IPS-NIHi11 (cell line): ENCODE results near the gene CKS1B.
A peak's percentile ranks its signal among the peaks of the same experiment; 100 is the strongest.

Experiments used
- DNase-seq: peaks from one replicate; pipeline ENCODE4 v3.0.0; 2012; ENCODE audit warnings: mixed read lengths, low spot score

CKS1B gene

DNA sequence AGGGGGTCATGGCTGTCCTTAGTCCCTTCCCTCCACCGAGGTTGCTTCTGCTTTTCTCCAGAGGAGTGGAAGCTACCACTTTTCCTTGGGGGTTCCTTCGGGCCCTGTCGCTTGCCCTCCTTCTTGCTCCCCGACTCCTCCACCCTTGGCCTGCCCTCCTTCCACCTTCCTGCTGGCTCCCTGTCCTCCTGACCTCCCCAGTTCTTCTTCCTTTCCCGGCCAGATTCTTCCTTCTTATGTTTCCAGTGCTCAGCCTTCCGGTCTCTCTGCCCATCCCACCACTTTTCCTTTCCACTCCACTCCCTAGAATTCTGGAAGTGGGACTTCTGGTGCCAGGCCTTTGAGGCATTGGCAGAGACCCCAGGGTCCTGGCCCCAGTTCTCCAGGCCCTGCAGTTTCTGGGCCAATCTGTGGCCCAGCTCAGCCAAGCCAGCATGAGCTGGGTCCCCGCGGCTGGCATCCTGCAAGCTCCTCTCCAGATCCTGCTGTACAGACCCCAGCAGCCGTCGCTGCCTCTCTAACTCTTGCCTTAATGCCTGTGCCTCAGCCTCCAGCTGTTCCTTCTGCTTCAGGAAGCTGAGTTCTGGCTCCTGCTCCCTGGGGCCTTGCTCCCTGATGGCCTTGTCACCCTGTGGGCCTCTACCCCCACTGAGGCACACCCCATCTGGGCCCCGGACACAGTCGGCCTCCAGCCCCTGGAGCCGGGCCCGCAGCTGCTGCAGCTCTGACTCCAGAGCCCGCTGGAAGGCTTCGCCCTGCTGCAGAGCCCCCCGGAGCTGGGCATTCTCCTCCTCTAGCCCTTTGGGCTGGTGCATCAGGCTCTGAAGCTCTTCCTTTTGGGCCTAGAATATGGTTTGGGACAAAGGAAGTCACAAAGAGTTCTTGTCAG, 28.3 kb upstream of the CKS1B start:
- DNase-seq = no peak

DNA sequence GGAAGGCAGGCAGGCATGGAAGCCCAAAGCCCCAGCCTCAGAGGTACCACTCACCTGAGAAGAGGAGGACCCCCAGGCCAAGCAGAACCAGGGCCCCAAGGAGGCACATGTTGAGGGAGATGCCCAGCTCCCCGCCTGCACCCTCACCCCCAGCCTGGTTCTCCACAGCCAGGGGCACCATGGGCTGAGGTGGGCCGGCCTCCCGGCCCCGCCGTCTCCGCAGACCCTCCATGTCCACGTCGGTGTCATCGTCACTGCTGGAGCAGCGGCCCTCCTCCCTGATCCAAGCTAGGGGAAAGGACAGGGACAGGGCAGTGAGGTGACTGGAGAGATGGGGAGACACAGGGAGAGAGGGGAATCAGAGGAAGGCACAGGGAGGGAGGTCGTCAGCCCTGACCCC, 26.4 kb upstream of the CKS1B start:
- DNase-seq = no peak

DNA sequence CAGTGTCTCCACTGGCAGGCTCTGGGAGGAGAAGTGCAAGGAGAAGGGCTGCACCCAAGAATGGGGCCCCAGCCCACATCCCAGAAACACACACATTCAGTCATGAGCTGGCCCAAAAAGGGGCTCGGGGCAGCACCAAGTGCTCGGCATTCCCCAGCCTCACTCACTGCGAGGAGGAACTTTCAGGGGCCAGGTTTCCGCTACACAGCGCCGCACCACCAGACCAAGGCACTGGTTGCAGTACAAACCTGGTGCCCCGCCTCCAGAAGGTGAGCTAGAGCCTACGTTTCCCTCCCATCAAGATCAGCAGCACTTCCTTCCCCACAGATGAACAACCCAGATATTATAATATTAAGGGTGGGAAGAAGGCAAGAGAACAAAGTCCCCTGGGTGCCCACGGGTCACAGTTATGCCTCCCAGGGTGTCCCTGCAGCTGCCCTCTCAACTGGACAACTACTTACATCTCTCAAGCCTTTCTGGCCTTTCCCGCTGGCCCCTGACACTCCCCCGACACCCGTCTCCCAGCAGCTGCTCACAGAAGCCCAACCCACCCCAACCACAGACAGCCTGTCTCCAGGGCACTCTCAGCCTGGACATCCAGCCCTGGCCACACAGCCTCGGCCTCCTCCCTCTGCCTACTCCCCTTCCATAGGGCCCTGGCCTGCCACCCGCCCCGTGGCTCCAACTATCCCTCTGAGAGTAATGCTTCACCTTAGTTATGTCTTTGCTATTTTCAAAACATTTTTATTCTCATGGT, 22.4 kb upstream of the CKS1B start:
- no peak for DNase-seq

DNA sequence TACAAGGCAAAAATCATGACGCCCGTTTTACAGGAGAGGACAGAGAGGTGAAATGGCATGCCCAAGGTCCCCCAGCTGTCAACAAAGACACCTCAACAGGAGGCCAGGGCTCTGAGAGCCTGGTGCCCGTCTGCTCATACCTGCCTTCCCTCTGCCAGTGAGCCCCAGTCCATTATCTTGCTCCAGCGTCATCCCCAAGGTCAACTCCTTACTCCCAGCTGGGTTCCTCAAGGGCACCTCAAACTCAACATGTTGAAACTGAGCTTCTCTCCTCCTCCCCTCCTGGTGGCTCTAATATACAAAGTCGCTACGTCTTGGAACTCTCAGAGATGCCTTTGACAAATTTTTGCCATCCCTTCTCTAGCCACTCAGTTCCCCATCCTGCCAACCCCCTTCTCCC, 21.8 kb upstream of the CKS1B start:
- DNase-seq = no peak

DNA sequence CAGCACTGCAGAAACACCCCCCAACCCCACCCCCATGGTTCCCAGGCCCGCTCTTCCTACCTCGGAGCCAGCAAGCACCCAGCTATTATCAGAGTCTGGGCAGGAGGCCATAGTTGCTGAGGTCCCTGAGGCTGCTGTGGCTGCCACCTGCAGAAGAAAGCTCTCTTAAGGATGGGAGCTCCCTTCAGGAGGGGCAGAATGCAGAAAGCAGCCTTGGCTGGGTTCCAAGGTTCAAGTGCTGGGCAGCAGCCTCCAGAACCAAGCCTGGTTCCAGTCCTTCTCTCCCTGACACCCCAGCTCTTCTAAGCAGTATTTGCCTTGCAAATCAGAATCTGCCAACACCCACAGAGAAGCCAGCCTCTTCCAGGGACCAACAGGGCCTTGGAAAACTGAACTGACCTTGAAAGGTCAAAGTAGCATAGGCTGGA, 20.9 kb upstream of the CKS1B start:
- no peak for DNase-seq

DNA sequence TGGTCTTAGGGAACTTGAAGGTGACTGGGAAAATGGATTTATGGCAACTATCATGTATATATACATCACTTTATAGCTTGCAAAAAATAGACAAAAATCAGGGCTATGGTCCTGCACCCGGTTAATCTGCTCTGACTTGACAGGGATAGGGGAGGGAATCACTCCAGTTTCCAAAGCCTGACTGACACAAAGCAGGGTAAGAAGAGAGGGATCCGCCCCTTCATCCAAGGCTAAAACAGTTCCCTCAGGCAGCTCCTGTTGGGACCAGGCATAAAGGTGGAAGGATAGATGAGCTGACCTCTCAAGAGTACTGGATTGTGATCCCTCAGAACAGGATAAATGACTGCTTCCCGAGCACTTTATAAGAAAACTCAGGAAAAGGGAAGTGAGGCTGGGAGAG, 19.9 kb upstream of the CKS1B start:
- DNase-seq = no peak

DNA sequence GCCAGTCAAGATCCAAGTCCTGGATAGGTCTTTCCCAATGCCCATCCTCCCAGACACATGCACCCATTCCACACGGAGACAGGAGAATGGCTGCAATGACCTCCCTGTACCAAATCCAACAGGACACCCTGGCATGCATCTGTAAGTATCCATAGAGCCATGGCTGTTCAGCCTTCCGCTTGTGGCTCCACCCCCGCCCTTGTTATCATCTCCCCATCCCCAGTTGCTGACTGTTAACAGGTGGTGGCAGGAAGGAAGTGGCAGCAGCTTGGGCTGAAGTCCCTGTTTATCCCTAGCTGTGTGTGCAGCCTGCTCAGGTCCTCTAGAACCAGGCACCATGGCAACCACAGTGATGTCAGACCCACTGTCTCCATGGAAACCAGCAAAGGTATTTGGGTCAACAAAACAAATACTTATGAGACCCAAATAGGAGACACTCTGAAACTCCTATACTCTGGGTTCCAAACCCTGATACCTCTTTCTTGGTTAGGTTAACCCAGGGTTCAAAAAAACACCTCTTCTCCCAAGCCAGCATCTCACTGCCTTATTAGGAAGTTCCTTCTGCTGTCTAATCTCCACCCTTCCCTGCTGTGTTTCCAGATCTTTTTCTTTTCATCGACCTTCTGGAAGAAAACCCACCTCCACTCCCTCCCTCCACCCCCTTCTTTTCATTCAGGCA, 19.3 kb upstream of the CKS1B start:
- DNase-seq = peak; percentile 53

DNA sequence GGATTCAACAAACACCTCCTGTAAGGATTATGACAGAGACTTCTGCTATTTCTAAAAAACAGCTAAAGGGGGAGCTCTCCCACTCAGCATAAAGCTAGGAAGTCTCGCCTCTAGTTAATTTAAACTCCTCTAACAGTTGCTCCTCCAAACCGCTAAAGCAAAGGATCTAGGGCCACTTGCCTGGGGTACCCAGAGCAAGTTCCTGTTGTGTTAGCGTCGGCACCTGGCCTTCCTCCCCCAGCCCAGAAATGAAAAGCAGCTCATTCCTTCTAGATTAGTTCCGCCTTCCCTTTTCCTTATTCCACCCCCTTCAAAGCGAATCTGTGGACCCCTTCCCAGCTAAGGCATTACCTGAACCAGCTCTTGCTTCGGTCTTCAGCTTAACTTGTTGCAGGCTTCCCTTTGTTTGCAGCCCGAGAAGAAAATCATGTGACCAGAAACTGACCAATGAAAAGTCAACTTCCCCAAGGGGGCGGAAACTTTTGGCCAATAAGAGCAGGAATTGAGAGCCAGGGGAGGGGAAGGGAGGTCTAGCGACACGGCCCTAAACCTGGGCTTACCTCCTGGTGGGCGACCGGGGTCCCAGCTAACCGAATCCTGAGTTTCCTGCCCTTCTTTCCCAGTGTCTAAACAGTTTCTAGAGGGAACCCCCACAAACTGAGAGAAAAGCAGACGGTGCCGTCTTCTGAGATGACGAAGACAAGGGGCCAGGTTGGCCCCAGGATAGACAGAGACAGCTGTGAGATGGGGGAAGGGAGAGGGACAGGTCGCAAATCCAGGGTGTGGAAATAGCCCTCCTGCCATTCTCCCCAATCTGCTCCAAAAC, 18.6 kb upstream of the CKS1B start, which contains the start of gene PBXIP1:
TSS of gene PBXIP1 (minus strand) at position 382 of the 826 bp plus-strand sequence. CDS start 2,378 bp downstream, outside the sequence.
- DNase-seq = peak; percentile 93

DNA sequence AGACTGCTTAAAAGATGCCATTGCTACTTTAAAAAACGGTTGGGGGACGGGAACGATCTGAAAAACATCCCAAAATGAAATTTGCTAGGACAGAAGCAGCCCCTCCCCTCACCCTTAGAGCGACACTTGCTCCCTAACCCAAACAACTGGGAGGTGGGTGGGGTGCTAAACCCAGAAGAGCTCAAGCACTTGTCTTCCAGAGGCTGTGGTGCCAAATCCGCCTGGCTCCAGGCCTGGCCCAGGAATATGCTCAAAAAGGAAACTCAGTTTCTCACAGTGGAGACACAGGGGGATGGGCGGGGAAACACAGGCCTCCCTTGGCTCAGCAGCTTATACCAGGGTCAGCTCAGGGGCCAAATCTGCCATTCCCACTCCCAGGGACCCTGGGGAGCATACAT, 17.9 kb upstream of the CKS1B start:
- DNase-seq = no peak

DNA sequence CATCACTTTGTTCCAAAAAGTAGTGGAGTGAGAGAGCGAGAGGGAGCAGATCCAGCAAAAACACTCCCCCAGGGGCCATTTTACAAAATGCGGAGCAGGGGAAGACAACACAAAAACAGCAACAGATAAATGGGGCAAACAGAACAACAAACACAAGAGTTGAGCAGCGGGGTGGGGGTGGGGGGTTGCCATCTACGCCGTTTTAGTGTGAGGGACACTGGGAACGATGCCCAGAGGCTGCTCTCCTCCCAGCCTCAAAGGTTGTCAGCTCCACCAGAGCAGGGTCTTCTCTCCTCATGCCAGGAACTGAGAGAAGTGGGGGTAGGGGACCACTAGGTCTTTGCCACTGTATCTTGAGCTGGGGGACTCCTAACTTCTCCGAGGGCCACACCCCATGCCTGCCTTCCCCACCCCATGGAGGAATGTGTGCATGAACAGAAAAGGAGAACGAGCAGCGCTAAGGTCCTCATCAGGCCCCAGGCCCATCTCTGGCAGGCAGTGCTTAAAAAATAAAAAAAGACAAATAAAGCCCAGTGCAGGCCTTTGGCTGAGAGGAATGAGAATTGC, 17.3 kb upstream of the CKS1B start:
- no peak for DNase-seq

DNA sequence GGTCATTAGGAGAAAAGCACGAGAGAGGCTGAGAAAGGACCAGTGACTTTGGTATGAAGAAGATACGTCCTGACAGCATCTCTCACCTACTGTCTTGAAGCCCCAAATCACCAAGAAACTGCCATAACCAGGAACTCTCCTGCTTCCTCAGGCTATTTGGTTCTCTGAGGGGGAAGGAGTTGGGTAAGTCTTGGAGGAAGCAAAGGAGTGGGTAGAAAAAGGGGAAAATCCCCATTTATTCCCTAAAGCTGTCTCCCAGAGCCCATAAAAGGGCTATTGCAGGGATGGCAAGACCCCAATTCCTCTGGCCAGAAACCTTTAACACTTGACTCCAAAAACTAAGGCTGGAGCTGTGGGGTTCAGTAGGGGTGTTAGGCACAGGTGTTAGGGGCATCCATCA, 16.4 kb upstream of the CKS1B start:
- no peak for DNase-seq

DNA sequence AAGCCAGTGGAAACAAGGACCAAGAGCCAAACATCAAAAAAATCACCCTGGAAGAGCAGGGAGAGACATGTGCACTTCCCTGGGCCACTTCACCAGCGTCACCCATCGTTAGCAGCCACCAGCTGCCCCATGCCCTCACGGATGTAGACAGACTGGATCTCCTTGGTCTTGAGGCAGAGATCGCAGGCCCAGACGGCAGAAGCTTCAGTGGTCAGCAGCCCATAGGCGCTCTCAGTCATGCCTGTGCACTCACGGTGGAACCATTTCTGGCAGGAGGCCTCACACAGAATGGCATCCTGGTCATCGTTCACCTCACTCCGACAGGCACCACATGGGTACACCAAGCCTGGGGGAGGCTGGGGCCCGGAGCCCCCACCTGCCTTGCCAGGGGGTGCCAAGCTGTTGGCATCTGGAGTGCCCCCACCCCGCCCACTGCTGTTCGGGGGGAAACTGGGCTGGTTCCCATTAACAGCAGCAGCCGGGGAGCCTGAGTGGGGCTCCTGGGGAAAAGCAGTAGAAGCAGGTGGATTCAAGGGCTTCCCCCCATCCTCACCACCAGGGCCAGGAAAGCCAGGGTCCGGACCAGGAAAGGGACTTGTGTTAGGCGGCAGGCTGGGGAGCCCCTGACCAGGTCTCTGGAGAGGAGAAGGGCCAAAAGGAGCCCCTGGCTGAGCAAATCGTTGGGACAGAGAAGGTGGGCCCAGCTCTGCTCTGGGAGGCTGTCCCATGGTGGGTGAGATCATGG, 15.6 kb upstream of the CKS1B start:
- no peak for DNase-seq

DNA sequence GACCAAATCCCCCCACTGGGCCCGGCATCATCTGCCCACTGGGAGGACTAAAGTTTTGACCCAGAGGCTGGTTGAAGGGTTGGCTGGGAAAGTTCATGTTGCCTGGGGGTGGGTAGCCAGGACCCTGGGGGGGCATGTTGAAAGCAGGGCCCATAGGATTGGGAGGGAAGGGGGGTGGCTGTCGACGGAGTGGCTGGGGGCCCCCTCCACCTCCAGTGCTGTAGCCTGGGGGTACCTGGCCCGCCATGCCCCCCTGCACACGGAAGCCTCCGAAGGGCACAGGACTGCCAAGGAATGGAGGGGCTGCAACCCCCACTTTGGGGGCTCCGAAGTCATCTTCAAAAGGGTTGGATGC, 15.1 kb upstream of the CKS1B start:
- DNase-seq = no peak

DNA sequence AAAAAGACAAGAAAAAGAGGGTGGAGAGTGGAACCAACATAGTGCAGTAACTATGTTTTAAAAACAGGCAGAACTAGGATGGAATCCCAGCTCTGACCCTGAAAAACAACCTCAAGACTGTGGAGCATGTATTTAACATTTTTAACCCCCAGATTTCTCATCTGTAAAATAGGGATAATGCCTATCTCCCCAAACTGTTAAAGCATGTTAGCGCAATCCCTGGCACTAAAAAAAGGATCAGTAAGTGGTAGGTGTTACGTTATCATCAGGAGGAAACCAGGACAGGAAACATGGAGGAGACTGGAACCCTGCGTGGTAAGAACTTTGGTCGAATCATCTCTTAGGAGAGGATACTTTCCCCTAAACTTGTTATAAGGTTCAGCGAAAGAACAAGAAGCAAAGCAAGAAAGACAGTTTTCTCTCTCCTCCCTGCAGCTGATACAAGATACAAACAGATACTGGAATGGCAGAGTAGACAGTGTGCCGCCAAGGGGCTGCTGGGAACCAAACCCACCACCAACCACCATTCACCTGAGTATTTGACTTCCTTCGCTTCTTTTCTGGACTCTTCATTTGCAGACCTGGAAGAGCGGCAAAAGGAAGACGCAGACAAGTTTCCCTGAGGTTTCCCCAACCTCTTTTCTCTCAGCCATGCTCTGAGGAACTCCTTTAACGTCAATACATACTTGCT, 13.9 kb upstream of the CKS1B start:
- DNase-seq = no peak

DNA sequence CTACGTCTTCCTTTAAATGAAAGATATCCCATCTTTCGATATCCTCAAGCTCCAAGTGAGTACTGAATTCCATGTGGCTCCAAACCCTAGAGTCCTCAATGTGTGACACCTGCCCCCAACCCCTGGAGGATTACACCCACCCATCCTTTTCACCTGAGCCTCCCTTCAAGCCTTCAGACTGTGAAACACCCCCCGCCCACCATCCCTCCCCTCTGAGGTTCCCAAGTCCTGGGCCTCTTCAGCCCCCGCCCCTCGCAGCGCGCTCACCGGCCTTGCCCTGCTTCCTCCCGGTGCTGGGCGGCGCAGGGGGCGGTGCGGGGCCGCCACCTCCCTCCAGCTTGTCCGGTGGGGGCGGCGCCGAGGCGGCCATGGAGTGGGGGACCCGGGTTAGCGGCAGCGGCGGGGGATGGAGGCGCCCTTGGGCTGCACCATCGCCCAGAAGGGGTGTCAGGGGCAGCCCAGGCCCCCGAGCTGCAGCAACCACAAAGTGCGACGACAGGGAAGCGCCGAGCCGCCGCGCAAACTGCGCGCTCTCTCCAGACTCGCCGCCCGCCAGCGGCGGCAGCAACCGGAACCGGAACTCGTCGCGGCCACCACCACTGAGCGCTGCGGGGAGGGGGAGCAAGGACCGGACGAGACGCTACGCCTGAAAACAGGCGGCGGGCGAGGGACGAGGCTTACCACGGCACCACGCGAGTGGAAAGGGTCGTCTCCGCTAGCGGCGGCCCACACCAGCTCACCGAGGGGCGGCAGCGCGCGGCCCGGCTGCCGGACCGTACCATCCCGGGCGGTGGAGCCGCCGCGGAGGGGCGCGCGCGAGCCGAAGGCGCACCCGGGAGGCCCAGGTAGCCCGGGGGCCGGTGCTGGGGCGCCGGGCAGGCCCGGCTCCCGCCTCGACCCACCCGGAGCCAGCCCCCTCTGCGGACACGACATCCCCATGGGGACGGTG, 13.0 kb upstream of the CKS1B start, which contains the start of gene PYGO2:
TSS of gene PYGO2 (minus strand) at position 576 of the 949 bp plus-strand sequence. CDS start at position 370, 206 bp downstream.
- peak; percentile 92 for DNase-seq

DNA sequence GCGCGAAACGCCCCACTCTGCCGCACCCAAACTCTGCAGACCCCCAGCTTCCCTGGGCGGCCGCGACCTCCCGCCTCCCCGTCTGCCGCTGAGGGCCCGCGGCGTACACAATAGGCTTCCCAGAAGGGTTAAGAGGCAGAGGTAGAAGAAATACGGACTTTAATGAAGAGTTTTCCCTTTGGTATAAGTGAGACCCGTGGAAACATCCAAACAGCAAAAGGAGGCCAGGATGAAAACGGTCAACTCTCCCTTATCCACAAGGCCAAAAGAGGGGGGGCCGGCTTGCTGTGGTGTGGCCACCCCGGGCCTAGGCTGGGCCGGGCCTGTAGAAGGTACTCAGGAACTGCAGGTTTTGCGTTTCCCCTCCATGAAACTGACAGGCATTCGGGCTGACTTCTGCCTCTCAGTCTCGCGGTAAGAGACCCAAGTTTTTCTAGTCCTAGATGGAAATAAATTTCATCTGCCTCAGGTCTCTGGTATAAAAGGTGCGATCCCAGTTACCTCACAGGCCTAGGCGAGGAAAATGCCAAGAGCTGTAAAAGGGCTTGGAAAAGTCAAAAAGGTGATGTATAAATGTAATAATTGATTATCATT, 12.2 kb upstream of the CKS1B start:
- DNase-seq = peak; percentile 46

DNA sequence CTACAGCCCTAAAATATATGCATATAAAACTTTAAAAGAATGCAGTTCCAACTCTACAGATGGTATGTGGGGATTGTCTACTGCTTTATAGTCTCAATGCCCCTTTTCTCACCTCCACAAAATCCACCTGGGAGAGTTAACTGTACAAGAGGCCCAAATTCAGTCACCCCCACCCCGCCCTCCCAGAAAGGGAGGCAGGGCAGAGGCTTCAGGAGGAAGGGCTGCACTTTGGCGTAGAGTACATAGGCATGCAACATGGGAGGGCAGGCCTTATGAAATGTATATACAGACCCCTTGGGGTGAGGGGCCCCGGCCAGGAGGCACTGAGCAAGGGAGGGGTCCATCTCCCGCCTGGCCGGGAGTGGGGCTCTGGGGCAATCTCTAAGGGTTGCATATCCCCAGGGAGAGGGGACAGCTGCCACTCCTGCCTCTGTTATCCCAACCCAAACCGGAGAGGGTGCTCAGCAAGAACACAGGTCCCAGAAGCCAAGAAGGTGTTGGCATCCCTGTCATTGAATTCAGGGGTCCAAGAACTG, 11.6 kb upstream of the CKS1B start:
- DNase-seq = no peak

DNA sequence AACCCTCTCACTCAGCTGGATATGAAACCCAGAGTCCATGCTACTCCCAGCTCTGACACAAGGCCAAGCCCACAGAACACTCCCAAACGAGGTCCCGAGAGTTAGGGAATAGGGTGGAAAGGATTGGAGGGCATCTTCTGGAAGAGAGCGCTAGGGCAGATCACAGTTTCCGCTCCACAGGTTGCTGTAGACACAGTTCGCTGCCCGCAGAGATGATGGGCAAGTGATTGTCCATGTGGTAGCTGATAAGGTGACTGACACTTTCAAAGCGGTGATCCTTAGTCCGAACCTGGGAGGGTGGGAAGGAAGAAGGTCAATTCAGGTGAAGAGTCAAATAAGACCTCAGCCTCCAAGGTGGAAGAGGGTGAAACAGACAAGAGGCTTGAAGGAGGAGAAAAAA, 10.8 kb upstream of the CKS1B start:
- no peak for DNase-seq
